HG03039 (cell line): ENCODE data around the gene HOXC6.

Experiments
- ATAC-seq: cut with Tn5 transposase; IDR thresholded peaks from one replicate; pipeline ENCODE4 v1.9.1; 2021; ENCODE audit warnings: mild to moderate bottlenecking, moderate library complexity; ENCODE audit not compliant: unreplicated experiment

The HOXC6 gene

GRCh38 chr12:54028314-54029201 lies at the start of gene HOXC6:
Gene HOXC6 (plus strand): TSS chr12:54028440. CDS start chr12:54028522, 82 bp downstream.
- no peak for ATAC-seq

GRCh38 chr12:53978477-53979356 lies 49.5 kb upstream of the HOXC6 start:
- no peak for ATAC-seq

GRCh38 chr12:53980104-53980801 lies 48.0 kb upstream of the HOXC6 start:
- no peak for ATAC-seq

- no peak for ATAC-seq
Measured at GRCh38 chr12:53980802-53981496, 47.3 kb upstream of the HOXC6 start.

- no peak for ATAC-seq
Measured at GRCh38 chr12:53981634-53982565, 46.3 kb upstream of the HOXC6 start.

- no peak for ATAC-seq
Measured at GRCh38 chr12:53982648-53983567, 45.3 kb upstream of the HOXC6 start.

GRCh38 chr12:53983568-53983949 lies 44.7 kb upstream of the HOXC6 start:
- no peak for ATAC-seq

- ATAC-seq: no peak
Measured at GRCh38 chr12:53983950-53984572, 44.2 kb upstream of the HOXC6 start.

- no peak for ATAC-seq
Measured at GRCh38 chr12:53984901-53985691, 43.1 kb upstream of the HOXC6 start, which contains the start of gene HOXC10. Gene HOXC10 (plus strand): TSS chr12:53985146. CDS start chr12:53985260, 114 bp downstream.

- no peak for ATAC-seq
Measured at GRCh38 chr12:53985692-53985993, 42.6 kb upstream of the HOXC6 start.

- no peak for ATAC-seq
Measured at GRCh38 chr12:53985994-53986685, 42.1 kb upstream of the HOXC6 start.

- ATAC-seq: no peak
Measured at GRCh38 chr12:53986686-53987483, 41.4 kb upstream of the HOXC6 start.

- no peak for ATAC-seq
Measured at GRCh38 chr12:53987787-53988230, 40.4 kb upstream of the HOXC6 start.

GRCh38 chr12:53988541-53989226 lies 39.6 kb upstream of the HOXC6 start:
- ATAC-seq: no peak
